Right lobe of liver (tissue), 4 donors: ENCODE data around the gene EIF4EBP3.

ENCODE experiments used
- POLR2A ChIP-seq: fragments of 450-650 bp; IDR thresholded peaks from one replicate; pipeline ENCODE4 v1.6.1; 2017; ENCODE audit warnings: antibody characterized with exemption, mild to moderate bottlenecking
- TF ChIP-seq, protein P1 (sequence below), 4 donors: fragments of 200-600 bp in 3 of 4; fragments of 450-650 bp in 1 of 4; IDR thresholded peaks; one replicate each; pipeline versions ENCODE4 v1.5.1 to v1.8.0; 2016 to 2022; ENCODE audit warnings: antibody characterized with exemption in 4 of 4, mild to moderate bottlenecking in 2 of 4
- donor health status: DM: no; HTN: no; CAD: no.
- donor health status: DM: no; HTN: no; CAD: no.
- donor health status: DM: no; HTN: yes; CAD: no.

DNA sequence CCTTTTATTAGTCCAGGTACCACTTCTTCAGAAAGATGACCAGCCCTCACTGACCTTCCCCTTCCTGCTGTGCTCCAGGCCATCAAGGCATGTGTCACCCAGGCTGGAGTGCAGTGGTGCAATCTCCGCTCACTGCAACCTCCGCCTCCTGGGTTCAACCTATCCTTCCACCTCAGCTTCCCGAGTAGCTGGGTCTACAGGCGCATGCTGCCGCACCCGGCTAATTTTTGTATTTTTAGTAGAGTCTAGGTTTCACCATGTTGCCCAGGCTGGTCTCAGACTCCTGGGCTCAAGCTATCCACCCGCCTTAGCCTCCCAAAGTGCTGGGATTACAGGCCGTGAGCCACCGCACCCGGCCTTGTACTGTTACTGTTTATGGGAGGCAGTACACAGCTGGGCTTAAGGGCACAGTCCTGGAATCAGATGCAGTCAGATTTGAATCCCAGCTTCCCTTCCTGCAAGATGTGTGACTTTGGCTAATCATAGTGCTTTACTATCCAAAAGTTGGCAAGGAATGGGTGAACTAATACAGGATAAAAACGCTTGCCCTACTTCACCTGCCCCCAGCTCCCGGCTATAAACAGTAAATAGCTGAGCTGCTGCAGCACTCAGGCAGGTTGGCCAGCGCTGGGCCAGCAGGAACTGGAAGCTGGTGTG lies 483 bp upstream of the EIF4EBP3 start:
- TF ChIP-seq, protein P1, sequence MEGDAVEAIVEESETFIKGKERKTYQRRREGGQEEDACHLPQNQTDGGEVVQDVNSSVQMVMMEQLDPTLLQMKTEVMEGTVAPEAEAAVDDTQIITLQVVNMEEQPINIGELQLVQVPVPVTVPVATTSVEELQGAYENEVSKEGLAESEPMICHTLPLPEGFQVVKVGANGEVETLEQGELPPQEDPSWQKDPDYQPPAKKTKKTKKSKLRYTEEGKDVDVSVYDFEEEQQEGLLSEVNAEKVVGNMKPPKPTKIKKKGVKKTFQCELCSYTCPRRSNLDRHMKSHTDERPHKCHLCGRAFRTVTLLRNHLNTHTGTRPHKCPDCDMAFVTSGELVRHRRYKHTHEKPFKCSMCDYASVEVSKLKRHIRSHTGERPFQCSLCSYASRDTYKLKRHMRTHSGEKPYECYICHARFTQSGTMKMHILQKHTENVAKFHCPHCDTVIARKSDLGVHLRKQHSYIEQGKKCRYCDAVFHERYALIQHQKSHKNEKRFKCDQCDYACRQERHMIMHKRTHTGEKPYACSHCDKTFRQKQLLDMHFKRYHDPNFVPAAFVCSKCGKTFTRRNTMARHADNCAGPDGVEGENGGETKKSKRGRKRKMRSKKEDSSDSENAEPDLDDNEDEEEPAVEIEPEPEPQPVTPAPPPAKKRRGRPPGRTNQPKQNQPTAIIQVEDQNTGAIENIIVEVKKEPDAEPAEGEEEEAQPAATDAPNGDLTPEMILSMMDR (IDR thresholded peaks at IDR 0.05) = no peak
- no peak for TF ChIP-seq POLR2A
